Measurements from ENCODE around the gene HSD3B7.

HSD3B7 gene

GRCh38 chr16:30986129-30986991 is 1.4 kb downstream of the HSD3B7 start:
- Histone ChIP-seq H3K9me3 (ENCODE audit: insufficient read depth, low read length) (no peaks in the 10 kb centered on the region), H3K27me3 (ENCODE audit: insufficient read depth, insufficient read length) (no peaks in the 10 kb centered on the region), H3K36me3 (ENCODE audit: insufficient read depth, insufficient read length, low read length) (peaks cover 68% of the 10 kb centered on the region), H3K4me1 (ENCODE audit: insufficient read depth, insufficient read length) (peaks cover 18% of the 10 kb centered on the region), H3K4me3 (ENCODE audit: insufficient read length, low read depth) (no peak overlapping the region), H3K9ac (ENCODE audit: insufficient read length, low read depth) (no peak overlapping the region)
- DNase-seq (ENCODE audit: low read depth, low spot score), result no peak
- no peak for TF ChIP-seq YY1 (IDR thresholded peaks at IDR 0.05; ENCODE audit: insufficient read depth, insufficient read length)

- Histone ChIP-seq H3K4me1 (ENCODE audit: insufficient read depth, insufficient read length) (peaks cover 21% of the 10 kb centered on the region), H3K9ac (ENCODE audit: insufficient read length, low read depth) (no peak overlapping the region), H3K4me3 (ENCODE audit: insufficient read length, low read depth) (no peak overlapping the region), H3K36me3 (ENCODE audit: insufficient read depth, insufficient read length, low read length) (peaks cover 56% of the 10 kb centered on the region), H3K9me3 (ENCODE audit: insufficient read depth, low read length) (no peaks in the 10 kb centered on the region), H3K27me3 (ENCODE audit: insufficient read depth, insufficient read length) (no peaks in the 10 kb centered on the region)
- DNase-seq (ENCODE audit: low read depth, low spot score), result no peak
- TF ChIP-seq SUZ12 (IDR thresholded peaks at IDR 0.05; ENCODE audit: extremely low read depth, insufficient read depth, insufficient read length), result no peak
- no peak for TF ChIP-seq YY1 (IDR thresholded peaks at IDR 0.05; ENCODE audit: insufficient read depth, insufficient read length)
- no peak for TF ChIP-seq ZNF274 (IDR thresholded peaks at IDR 0.05; ENCODE audit: low read depth, low read length)
These were observed 2.7 kb downstream of the HSD3B7 start for GRCh38 chr16:30987581-30988190.

GRCh38 chr16:30989469-30990047 is 4.6 kb downstream of the HSD3B7 start:
- no peak for DNase-seq (ENCODE audit: low read depth, low spot score)
- no peaks in the 10 kb centered on the region for H3K27me3 ChIP-seq (ENCODE audit: insufficient read depth, insufficient read length)
- no peak overlapping the region for H3K4me3 ChIP-seq (ENCODE audit: insufficient read length, low read depth)
- no peak for TF ChIP-seq SUZ12 (IDR thresholded peaks at IDR 0.05; ENCODE audit: extremely low read depth, insufficient read depth, insufficient read length)
- no peak for TF ChIP-seq YY1 (IDR thresholded peaks at IDR 0.05; ENCODE audit: insufficient read depth, insufficient read length)
- no peak for TF ChIP-seq ZNF274 (IDR thresholded peaks at IDR 0.05; ENCODE audit: low read depth, low read length)
- peaks cover 37% of the 10 kb centered on the region for H3K36me3 ChIP-seq (ENCODE audit: insufficient read depth, insufficient read length, low read length)
- H3K9me3 ChIP-seq (ENCODE audit: insufficient read depth, low read length), result no peaks in the 10 kb centered on the region
- no peak overlapping the region for H3K9ac ChIP-seq (ENCODE audit: insufficient read length, low read depth)
- peaks cover 26% of the 10 kb centered on the region for H3K4me1 ChIP-seq (ENCODE audit: insufficient read depth, insufficient read length)

- TF ChIP-seq SUZ12 (IDR thresholded peaks at IDR 0.05; ENCODE audit: extremely low read depth, insufficient read depth, insufficient read length) (no peak), ZNF274 (IDR thresholded peaks at IDR 0.05; ENCODE audit: low read depth, low read length) (no peak), YY1 (IDR thresholded peaks at IDR 0.05; ENCODE audit: insufficient read depth, insufficient read length) (no peak)
- no peak for DNase-seq (ENCODE audit: low read depth, low spot score)
- H3K27me3 ChIP-seq (ENCODE audit: insufficient read depth, insufficient read length), result no peaks in the 10 kb centered on the region
- H3K4me3 ChIP-seq (ENCODE audit: insufficient read length, low read depth), result no peak overlapping the region
- no peak overlapping the region for H3K9ac ChIP-seq (ENCODE audit: insufficient read length, low read depth)
- H3K36me3 ChIP-seq (ENCODE audit: insufficient read depth, insufficient read length, low read length), result peaks cover 34% of the 10 kb centered on the region
- no peaks in the 10 kb centered on the region for H3K9me3 ChIP-seq (ENCODE audit: insufficient read depth, low read length)
- H3K4me1 ChIP-seq (ENCODE audit: insufficient read depth, insufficient read length), result peaks cover 23% of the 10 kb centered on the region
These were observed 5.1 kb downstream of the HSD3B7 start for GRCh38 chr16:30990105-30990504.

- no peak for DNase-seq (ENCODE audit: low read depth, low spot score)
- Histone ChIP-seq H3K9ac (ENCODE audit: insufficient read length, low read depth) (no peak overlapping the region), H3K36me3 (ENCODE audit: insufficient read depth, insufficient read length, low read length) (peaks cover 25% of the 10 kb centered on the region)
These were observed 6.0 kb downstream of the HSD3B7 start for GRCh38 chr16:30991052-30991451.

GRCh38 chr16:30992276-30992780 is 7.3 kb downstream of the HSD3B7 start:
- Histone ChIP-seq H3K9ac (ENCODE audit: insufficient read length, low read depth) (no peak overlapping the region), H3K9me3 (ENCODE audit: insufficient read depth, low read length) (no peaks in the 10 kb centered on the region), H3K36me3 (ENCODE audit: insufficient read depth, insufficient read length, low read length) (peaks cover 14% of the 10 kb centered on the region), H3K27me3 (ENCODE audit: insufficient read depth, insufficient read length) (no peaks in the 10 kb centered on the region), H3K4me3 (ENCODE audit: insufficient read length, low read depth) (no peak overlapping the region), H3K4me1 (ENCODE audit: insufficient read depth, insufficient read length) (peaks cover 8% of the 10 kb centered on the region)
- TF ChIP-seq YY1 (IDR thresholded peaks at IDR 0.05; ENCODE audit: insufficient read depth, insufficient read length) (no peak), SUZ12 (IDR thresholded peaks at IDR 0.05; ENCODE audit: extremely low read depth, insufficient read depth, insufficient read length) (no peak), ZNF274 (IDR thresholded peaks at IDR 0.05; ENCODE audit: low read depth, low read length) (no peak)
- no peak for DNase-seq (ENCODE audit: low read depth, low spot score)

More at GRCh38 chr16:30991052-30991451, 6.0 kb downstream of the HSD3B7 start:
- Histone ChIP-seq H3K27me3 (ENCODE audit: insufficient read depth, insufficient read length) (no peaks in the 10 kb centered on the region), H3K4me1 (ENCODE audit: insufficient read depth, insufficient read length) (peaks cover 13% of the 10 kb centered on the region), H3K9me3 (ENCODE audit: insufficient read depth, low read length) (no peaks in the 10 kb centered on the region), H3K4me3 (ENCODE audit: insufficient read length, low read depth) (no peak overlapping the region)
- TF ChIP-seq ZNF274 (IDR thresholded peaks at IDR 0.05; ENCODE audit: low read depth, low read length) (no peak), YY1 (IDR thresholded peaks at IDR 0.05; ENCODE audit: insufficient read depth, insufficient read length) (no peak), SUZ12 (IDR thresholded peaks at IDR 0.05; ENCODE audit: extremely low read depth, insufficient read depth, insufficient read length) (no peak)

Data from NT2/D1 (cell line).